HG02938 (cell line): Measurements from ENCODE around the gene TH.

ENCODE experiments used
- ATAC-seq: cut with Tn5 transposase; IDR thresholded peaks from one replicate; pipeline ENCODE4 v1.9.1; 2021; ENCODE audit warnings: mild to moderate bottlenecking, moderate library complexity; ENCODE audit not compliant: unreplicated experiment

Gene TH

DNA sequence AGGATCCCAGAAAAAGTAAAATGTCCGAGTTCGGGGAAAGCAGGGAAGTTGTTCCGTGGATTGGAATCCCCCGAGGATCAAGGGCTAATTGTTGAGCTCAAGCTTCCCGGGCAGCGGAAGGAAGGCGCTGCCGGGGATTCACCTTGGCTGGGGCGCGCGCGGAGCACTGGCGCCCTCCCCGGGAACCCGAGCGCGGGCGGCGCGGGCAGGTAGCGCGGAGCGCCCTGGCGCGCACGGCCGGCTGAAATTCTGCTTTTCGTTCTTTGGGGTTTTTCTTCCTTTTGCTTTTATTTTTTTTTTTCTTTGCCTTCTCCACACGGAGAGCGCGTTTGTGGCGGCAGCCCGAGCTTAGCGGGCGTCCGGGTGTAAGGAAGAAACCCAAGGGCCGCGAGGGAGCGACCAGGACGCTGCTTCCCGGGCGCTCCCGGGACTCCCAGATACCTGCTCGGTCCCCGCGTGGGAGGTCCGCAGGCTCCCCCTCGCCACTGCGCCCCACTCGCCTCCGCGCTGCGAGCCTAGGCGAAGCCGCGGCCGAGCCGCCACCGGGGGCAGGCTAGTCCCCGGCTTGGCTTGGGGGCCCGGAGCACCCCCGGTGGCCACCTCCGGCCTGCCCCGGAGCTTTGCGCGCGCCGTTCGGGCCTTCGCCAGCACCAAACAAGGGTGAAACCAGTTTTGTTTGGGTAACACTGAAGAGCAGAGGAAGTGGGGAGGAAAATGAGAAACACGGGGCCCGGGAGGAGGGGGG, 27.6 kb downstream of the TH start:
- ATAC-seq = no peak

DNA sequence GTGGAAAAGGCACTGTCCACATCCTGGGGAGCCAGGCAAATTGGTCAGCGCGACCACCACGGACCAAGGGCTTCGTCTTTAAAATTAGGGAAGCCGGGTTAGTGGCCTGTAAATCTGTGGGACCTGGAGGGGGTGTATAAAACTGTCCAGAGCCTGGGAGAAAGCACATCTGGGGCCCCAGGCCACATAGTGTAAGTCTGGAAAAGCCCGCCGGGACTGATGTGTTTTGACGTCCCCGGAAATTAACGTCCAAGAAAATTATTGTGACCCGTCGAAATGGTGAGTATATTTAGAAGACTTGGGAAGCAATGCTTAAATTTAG, 28.2 kb downstream of the TH start:
- no peak for ATAC-seq

DNA sequence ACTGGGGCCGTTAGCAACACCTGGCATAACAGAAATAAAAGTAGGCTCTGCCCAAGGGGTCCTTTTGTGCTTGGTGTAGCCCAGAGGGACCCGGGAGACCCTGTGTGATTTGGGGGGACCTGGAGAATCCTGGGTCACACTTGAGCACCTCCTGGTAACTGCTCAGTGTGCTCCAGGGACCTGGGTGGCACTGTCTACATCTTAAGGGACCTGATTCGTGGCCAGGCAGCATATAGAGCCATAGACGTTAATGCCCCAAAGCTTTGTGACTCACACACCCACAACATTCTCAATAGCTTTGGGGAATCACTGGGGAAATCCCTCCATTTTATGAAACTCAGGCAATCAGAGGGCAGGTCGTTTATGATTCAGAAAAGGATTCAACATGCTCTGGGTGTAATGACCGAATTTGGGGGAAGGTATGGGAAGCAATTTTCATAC, 28.8 kb downstream of the TH start:
- no peak for ATAC-seq

DNA sequence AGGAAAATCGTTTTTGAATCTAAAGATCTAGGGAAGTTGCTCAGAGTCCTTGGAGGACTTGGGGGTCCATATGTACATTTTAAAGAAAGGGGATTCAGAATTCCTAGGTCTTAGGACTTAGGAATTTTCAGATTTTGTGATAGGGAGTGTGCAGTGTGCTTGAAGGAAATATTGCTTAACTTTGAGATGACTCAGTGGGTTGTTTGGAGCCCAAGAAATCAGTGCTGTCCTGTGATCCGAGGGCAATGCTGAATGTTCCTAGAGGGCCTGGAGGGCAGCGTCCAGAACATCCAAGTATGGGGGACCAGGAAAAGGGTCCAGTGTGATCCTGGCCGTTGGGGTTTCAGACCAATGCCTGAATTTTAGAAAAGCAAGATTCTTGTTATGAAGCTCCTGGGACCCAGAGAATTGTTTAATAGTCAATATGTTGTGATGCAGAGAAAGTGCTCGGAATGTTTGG, 29.3 kb downstream of the TH start:
- ATAC-seq = no peak

DNA sequence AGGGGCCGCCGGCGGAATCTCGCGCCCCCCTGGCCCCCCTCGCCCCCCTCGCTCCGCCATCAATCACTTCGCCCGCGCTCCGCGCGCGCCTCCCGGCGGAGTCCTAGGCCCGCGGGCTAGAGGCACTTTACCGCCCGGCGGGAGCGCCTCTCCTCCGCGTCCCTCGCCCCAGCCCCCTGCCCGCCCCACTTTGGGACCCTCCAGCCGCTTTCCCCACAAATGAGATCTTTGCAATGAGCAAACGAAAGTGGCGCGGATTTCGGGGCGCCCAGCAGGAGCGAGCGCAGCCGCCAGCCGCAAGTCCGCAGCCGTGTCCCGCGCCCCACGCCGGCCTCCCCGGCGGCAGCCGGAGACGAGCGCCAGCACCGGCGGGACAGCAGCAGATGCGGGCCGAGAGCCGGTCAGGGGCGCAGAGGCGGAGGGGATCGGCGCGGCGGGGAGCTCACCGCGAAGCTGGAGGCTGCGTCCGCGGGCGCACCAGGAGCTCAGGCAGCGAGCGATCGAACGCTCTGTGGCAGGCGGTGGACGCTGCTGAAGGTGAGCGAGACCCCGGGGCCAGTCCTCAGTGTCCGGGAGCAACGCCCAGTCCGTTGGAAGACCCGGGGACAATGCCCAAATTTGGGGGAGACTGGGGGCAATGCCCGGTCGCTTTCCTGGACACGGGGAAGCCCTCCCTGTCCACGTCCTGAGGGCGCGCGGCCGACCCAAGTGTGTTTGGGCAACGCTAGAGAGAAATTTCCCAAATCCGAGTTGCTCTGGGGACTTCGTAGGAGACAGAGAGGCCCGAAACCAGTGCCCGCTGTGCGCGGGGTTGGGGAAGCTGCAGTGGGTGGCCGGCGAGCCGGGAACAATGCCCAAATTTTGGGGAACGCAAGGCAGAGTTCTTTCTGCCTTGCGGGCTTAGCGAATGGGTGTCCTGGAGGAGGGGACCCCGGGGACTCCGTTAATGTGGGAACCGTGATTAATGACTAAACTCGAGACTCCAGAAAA, 30.9 kb downstream of the TH start:
- no peak for ATAC-seq

DNA sequence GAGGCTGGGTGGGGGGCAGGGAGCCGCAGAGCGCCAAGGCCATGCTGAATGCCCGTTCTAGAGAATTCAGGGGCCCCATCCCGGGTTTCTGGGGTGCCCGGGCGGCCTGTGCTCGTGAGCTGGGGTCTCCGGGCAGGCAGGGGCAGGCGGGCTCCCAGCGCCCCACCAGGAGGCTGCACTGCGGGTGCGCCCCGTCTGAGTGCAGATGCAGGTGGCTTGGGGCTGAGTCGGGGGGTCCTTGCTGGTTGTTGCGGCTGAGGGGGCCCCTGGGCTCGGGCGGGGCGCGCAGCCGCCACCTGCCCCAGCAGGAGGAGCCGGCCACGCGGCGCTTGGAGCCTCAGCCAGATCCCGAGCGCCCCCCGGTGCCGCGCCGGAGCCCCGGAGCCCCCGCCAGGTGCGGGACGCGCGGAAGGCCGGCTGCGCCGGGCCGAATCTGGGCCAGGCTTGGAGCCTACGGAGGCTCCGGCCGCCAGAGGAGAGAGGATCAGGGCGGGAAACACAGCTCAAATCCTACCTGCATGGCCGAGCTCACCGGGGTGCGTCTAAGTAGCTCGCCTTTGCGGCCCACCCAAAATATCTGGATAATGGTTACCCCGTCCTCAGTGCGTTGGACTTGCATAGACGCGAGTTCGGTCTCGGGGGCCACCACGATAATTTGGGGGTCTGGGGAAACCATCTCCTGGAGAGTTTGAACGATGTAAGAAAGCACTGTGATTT, 31.8 kb downstream of the TH start:
- no peak for ATAC-seq

DNA sequence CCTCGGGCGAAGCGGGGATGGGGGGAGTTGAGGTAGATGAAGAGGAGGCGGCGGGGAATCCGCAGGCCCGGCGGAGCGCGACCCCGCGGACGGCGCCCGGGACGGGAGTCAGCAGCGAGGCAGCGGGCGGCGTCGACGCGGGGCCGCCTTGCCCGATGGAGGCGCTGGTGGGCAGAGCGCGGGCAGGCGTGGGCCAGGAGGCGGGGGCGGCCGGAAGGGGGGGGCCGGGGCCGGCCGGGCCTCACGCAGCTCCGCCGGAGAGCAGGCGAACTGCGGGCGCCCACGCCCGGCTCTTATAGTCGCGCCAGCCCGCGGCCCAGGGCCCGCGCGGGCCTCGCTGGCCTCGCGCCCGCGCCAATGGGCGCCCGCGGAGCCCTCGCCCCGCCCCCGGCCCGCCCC, 32.5 kb downstream of the TH start, which contains the start of gene IGF2:
TSS of gene IGF2 (minus strand) at position 267 of the 399 bp plus-strand sequence. CDS start 3,866 bp downstream, outside the sequence.
- no peak for ATAC-seq

DNA sequence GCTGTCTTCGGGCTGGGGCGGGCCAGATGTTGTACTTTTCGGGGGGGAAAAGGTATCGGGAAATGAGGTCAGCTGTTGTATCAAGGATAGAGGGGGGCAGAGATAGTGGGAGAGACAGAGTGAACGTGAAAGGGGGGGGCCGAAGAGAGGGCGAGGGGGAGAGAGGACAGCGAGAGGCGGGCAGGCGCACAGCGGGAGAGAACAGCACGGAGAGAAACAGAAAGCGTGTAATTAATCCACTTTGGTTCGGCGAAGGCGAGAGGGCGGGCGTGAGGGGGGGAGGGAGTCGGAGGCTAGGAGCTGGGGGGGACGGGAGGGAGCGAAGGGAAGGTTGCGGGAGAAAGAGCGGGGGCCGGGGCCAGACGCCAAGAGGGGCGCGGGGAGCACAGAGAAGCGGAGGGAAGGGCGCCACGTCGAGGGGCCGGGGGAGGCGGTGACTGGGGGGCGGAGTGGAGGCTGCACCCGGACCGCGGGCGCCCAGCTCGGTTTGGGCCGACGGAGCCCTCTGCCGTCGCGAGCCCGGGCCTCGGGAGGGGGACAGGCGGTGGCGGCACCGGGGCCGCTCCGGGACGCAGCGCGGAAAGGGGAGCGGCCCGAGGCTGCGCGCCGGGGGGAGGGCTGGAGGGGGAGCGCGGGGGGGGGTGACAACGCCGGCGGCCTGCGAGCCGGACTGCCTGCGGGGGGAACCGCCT, 33.0 kb downstream of the TH start:
- ATAC-seq = no peak

DNA sequence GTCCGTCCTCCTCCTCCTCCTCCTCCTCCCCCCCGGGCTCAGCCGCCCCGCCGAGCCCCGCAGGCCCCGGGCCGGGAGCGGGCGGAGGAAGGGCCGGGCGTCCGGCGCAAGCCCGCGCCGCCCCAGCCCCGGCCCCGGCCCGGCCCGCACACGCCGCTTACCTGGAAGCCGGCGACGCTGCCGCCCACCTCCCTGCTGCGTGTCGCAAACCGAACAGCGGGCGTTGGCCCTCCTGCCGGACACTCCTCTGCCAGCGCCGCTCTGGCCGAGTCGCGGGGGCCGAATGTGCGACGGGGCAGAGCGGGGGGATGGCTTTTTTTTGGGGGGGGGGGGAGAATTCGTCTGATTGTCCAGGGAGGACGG, 33.6 kb downstream of the TH start:
- no peak for ATAC-seq

DNA sequence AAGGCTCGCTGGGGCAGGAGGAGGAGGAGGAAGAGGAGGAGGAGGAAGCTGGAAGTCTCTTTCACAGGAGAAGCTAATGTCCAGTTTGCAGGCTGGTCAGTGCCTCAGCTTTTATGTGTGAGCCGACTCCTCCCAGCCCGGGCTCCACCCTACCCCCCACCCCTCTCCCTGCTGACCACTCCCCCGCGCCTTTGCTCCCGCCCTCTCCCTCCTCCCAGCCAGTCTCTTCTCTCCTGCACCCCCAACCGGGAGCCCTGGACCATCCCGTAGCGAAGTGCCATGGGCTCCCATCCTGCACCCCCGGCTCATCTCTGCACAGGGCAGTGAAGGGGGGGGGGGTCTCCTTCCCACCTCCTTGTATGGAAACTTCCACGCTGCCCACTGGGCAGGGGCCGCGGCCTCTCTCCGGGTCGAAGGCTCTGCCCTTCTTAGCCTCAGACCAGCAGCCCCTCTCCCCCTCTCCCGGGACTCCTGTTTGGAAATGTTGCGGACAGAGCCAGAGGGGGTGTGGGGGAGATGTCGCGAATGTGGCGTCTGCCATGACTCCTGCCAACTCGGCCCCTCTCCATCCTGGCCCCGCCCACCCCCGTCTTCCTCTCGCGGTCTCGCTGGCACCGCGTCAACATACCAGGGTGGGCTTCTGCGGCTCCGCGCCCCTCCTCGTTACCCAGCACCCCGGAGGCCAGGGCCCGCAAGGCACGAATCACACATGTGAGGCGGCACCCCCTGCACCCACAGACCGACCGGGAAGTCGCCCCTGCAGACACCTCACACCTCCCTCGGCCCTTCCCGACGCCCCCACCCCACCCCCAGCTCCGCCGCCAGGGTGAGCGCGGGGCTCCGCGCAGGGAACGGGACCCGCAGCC, 34.2 kb downstream of the TH start:
- no peak for ATAC-seq

DNA sequence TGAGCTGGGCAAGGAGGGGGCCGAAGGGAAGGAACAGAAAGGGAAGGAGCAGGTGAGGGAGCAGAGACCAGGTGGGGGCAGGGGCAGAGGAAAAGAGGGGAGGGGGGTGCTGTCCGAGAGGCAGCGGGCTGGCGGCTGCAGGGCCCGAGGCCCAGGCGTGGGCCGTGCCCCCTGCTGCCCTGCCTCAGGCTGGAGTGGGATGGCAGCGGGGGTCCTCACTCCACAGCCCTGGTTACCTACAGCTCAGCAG, 34.7 kb downstream of the TH start:
- ATAC-seq = no peak

DNA sequence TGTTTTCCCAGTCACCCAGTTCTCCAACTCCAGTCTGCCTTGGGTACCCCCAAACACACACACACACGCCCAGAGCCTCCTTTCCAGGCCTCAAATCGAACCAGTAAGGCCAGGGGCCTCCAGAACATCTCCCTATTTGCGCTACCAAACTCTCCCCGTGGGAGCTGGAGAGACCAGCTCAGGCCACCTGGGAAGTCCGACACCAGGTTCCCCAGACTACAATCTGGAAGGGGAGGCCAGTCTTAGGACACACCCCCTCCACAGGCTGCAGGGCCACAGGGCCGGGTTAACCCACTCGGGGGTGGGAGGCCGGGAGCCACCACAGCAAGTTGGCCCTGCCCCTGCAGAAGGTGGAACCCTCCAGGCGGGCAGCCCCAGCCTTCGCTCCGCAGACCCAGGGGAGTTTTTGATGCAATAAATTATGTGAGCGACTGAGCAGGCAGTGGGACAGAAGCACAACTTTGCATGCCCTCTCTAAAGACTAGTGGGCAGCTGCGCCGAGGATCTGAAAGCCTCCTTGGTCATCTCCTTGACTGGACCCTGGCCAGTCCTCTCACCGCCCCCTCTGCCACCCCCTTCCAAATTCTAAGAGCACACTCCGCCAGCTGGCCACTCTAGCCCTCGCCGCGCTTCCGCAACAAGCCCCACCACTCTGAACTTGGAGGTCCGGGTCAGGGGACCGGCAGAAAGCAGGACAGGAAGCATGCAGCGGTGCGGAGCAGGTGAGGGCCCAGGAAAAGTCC, 35.2 kb downstream of the TH start:
- no peak for ATAC-seq

DNA sequence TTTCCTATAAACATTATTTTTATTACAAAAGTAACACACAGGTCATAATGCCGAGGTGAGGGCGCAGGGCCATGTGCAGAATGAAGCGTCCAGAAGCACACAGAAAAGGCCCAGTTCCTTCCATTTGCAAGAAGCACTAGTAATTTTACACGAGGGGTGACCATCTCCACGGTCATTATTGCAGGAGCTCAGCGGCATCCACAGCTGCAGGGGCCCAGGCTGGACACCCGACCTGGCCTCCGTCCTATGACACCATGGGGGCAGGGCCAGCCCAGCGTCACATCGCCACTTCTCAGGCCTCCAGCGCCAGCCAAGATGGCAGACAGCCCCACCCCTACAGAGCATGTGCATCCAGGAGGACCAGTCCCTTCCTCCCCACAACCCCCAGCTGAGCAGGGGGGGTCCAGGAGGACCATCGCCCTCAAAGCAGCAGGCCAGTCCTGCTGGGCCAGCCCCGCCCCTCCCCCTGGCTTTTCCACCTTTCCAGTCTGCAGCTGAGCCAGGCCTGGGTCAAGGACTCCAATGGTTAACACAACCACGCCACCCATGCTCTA, 35.9 kb downstream of the TH start:
- ATAC-seq = no peak

DNA sequence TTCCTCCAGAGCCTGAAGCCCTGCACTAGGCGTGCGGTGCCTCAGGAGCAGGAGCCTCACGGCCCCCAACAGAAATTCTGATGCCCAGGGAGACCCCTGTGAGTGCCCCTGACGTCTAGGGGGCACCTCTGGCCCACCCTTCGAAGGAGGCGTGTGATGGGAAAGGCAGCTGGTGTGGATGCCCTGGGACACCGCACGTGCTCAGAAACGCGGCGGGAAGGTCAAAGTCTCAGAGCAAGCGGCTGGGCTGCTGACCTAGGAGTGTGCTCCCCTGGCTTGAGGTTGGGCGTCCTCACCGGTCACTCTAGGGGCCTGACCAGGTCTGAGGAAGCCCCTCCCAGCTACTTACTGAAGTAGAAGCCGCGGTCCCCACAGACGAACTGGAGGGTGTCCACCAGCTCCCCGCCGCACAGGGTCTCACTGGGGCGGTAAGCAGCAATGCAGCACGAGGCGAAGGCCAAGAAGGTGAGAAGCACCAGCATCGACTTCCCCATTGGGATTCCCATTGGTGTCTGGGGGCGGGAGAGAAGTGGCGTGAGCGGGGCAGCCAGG, 36.5 kb downstream of the TH start:
- no peak for ATAC-seq

DNA sequence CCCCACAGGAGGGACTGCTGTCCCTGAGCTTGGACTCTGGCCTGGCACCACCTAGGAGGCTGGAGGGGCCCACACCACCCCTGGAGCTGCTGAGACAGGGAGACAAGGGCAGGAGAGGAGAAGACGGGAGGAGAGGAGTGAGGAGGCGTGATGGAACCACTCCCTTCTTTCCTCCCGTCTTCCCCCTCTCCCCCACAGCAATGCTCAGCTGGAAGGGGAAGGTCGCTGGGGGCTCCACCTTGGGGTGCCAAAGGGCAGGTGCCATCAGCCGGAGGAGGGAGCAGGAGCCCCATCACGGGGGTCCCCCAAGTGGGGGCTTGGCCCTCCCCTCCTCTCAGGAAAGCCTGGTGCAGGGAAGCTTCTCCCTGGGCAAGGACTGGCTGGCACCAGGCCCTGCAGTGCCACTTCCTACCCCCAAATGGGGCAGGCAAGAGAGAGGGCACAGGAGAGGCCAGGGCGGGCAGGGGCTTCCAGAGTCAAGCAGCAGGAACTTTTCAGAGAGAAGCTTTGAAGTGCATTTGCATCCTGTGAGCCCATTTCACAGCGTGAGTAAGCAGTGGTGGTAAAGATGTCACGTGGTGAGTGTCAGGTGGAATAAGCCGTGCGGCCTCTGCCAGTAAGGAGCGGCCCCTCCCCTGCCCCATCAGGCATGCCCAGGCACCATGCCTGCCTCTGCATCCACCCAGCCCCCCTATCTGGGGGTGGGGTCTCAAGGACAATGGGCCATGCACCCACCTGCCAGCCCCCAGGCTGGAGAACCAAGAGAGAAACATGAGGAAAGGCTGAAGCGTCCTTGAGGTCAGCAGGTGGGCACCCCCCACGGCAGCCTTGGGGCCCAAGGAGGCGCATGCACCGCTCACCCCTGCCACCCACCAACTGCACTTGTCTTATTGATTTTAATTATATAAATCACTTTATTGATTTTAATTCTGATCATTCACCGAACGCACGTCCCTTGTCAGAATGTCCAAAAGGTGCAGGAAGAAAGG, 37.3 kb downstream of the TH start:
- no peak for ATAC-seq

DNA sequence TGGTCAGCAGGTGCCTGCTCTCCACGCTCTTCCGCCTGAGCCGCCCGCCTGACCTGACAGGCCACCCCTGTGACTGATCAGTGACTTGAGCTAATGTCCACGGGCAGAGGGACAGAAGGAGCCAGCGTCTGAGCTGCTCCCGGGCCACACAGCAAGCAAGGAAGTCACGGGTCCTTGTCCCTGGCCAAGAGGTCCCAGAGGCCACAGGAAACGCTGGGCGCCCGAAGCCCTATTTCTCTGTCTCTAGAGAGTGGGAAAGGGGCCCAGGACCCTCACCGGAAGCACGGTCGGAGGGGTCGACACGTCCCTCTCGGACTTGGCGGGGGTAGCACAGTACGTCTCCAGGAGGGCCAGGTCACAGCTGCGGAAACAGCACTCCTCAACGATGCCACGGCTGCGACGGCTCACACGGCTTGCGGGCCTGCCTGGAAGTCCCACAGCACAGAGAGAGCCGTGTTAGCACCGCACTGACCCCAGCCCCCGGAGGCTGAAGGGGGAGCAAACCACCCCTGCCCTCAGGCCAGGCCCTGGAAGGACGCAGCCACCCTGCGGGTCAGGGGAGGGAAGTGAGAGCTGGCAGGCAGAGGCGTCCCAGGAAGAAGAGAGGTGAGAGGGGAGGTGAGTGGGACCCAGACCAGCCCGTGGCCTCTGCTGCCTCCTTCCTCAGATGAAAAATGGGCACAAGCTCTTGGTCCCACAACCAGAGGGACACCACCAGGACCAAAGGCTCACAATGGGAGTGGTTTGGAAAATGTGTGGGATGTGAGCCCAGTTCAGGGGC, 38.2 kb downstream of the TH start:
- ATAC-seq = no peak

DNA sequence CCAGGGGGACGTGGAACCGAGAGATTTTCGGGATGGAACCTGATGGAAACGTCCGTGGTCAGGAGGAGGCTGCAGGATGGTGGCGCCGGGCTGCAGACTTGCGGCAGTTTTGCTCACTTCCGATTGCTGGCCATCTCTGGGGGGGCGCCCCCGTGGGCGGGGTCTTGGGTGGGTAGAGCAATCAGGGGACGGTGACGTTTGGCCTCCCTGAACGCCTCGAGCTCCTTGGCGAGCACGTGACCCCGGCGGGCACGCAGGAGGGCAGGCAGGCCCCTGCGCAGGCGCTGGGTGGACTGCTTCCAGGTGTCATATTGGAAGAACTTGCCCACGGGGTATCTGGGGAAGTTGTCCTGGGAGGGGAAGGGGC, 38.8 kb downstream of the TH start:
- no peak for ATAC-seq
